Neuron (in vitro differentiated cells): ENCODE data around the gene MRPS12.
A peak's percentile ranks its signal among the peaks of the same experiment; 100 is the strongest.
"Not testable (repeated sequence)": the region's sequence is repeated elsewhere in the genome, so short reads cannot be mapped to it uniquely, and the experiment has no call there.

Source experiments
- H2AFZ ChIP-seq: one replicate; pipeline ENCODE4 v1.6.1; 2013; ENCODE audit warnings: low read depth, mild to moderate bottlenecking, inconsistent platforms, low read length, moderate library complexity
- H3K27me3 ChIP-seq: one replicate; pipeline ENCODE4 v1.6.1; 2013; ENCODE audit warnings: low read length; ENCODE audit not compliant: insufficient read depth
- H3K36me3 ChIP-seq: one replicate; pipeline ENCODE4 v1.6.1; 2013; ENCODE audit warnings: low read length; ENCODE audit not compliant: insufficient read depth
- H3K4me1 ChIP-seq: one replicate; pipeline ENCODE4 v1.6.1; 2013; ENCODE audit warnings: low read length; ENCODE audit not compliant: insufficient read depth
- H3K4me3 ChIP-seq: 2 replicates; pipeline ENCODE4 v1.5.1; 2013; ENCODE audit warnings: mild to moderate bottlenecking, low read length, moderate library complexity
- H3K9me3 ChIP-seq: one replicate; pipeline ENCODE4 v1.6.1; 2013; ENCODE audit warnings: low read length

Gene MRPS12

DNA sequence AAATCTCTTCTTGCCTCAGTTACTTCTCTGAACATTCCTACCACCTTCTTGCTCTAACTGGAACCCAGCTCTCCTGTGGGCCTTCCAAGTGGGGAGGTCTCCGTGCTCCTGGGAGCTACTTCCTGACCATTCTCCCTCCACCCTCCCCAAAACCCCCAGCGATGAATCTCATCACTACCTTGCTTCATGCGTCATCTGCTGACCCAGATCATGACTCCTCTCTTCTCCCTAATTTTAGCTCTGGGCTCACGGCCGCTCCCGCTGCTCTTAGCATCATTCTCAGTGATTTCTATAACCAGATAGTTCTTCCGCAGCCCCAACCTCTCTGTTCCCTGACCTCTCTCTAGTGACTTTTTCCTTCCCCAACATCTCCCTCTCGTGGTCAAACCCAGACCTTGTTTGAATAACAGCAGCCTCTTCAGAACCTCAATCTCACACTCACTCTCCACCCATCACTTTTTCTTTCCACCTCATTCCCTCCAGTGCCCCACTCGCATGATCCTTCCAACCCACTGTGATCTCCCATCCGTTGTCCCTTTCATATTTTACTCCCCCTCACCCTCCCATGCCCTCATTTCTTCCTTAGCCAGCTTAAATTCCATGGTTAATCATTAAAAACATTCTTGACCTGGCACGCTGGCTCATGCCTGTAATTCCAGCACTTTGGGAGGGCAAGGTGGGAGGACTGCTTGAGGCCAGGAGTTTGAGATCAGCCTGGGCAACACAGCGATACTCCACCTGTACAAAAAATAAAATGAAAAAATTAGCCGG, 21.8 kb downstream of the MRPS12 start:
- Histone ChIP-seq H2AFZ (no peak overlapping the region), H3K4me1 (no peaks in the 10 kb centered on the region), H3K36me3 (no peaks in the 10 kb centered on the region), H3K9me3 (no peaks in the 10 kb centered on the region), H3K4me3 (no peak overlapping the region), H3K27me3 (no peaks in the 10 kb centered on the region)

DNA sequence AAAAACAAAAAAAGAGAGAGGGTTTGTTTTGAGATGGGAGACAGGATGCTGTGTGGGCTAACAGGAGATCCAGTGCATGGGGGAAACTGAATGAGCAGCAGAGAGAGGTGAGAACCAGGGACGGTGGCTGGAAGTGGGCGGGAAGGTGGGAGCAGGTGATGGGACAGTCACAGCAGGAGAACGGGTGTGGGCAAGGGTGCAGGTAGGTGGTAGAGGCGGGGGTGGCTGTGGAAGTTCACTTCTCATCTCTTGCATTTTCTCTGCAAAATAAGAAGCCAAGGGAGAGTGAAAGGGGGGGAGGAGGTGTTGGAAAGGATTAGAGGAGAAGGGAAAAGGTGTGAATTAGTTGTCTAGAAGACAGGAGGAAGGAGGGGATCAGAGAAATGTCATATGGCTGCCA, 22.9 kb downstream of the MRPS12 start:
- Histone ChIP-seq H3K9me3 (no peaks in the 10 kb centered on the region), H3K4me3 (no peak overlapping the region), H2AFZ (no peak overlapping the region), H3K4me1 (no peaks in the 10 kb centered on the region), H3K27me3 (no peaks in the 10 kb centered on the region), H3K36me3 (no peaks in the 10 kb centered on the region)

DNA sequence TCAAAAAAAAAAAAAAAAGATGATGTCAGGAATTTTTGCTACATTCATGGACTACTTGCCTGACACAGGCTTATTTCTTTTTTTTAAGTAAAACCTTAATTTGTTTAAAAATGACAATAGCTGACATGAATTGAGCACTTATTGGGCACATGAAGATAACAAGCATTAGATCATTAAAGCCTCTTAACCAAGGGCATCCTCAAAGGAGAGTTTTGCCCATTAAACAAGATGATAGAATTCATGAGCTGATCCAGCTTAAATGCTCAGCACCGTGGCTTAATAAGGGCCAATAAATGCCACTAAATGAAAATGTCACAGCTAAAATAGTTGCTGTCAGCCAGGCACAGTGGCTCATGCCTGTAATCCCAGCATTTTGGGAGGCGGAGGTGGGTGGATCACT, 25.5 kb downstream of the MRPS12 start:
- H3K9me3 ChIP-seq, result no peaks in the 10 kb centered on the region

DNA sequence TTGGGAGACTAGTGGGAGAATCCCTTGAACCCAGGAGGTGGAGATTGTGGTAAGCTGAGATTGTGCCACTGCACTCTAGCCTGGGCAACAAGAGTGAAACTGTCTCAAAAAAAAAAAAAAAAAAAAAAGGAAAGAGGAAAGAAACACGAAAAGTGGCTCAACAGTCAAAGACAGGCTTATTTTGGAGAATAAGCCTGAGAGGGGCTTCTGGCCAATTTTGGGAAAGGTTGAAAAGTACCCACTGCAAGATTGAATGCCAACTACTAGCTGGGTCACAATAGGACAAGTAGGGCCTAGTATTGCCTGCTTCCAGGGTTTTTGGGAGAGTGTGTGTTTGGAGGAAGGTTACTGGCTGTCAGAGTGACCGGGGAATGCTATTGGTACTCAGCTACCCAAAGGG, 27.6 kb downstream of the MRPS12 start:
- H2AFZ ChIP-seq, result no peak overlapping the region
- H3K4me3 ChIP-seq, result no peak overlapping the region
- no peaks in the 10 kb centered on the region for H3K4me1 ChIP-seq
- H3K9me3 ChIP-seq, result no peaks in the 10 kb centered on the region
- H3K36me3 ChIP-seq, result no peaks in the 10 kb centered on the region
- no peaks in the 10 kb centered on the region for H3K27me3 ChIP-seq

More for the DNA sequence above, 25.5 kb downstream of the MRPS12 start:
- Histone ChIP-seq H3K4me1 (no peaks in the 10 kb centered on the region), H3K27me3 (no peaks in the 10 kb centered on the region), H3K4me3 (no peak overlapping the region), H3K36me3 (no peaks in the 10 kb centered on the region), H2AFZ (no peak overlapping the region)

DNA sequence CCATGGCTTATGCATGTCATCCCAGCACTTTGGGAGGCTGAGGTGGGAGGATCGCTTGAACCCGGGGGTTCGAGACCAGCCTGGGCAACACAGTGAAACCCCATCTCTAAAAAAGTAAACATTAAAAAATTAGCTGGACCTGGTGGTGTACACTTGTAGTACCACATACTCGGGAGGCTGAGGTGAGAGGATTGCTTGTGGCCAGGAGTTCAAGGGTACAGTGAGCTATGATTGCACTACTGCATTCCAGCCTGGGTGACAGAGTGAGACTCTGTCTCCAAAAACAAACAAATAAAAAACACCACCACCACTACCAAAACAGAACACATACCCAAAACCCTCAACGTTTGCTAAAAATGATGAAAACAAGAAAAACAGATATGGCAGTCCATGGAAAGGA, 28.9 kb downstream of the MRPS12 start:
- H3K36me3 ChIP-seq, result no peaks in the 10 kb centered on the region
- H3K27me3 ChIP-seq, result no peaks in the 10 kb centered on the region
- H3K4me1 ChIP-seq, result no peaks in the 10 kb centered on the region
- H3K9me3 ChIP-seq, result no peaks in the 10 kb centered on the region
- no peak overlapping the region for H2AFZ ChIP-seq
- no peak overlapping the region for H3K4me3 ChIP-seq

DNA sequence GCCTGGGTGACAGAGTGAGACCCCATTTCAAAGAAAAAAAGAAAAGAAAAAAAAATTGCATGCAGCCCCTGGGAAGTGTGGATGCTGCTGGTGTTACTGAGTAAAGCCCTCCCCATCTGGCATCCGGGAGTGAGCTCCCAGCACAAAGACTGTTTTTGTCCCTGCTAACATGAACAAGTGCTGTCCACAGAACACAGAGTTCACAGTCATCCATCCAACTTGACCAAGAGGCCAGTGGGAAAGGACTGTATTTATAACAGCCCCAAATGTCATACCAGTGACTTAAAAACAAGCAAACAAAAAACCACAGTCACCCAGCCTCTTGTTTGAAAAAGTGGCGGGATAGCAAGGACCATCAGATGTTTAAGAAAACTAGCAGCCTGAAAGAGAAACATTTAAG, 34.0 kb downstream of the MRPS12 start:
- no peak overlapping the region for H2AFZ ChIP-seq
- H3K36me3 ChIP-seq, result no peaks in the 10 kb centered on the region
- H3K4me1 ChIP-seq, result no peaks in the 10 kb centered on the region
- no peak overlapping the region for H3K4me3 ChIP-seq
- H3K27me3 ChIP-seq, result no peaks in the 10 kb centered on the region
- H3K9me3 ChIP-seq, result no peaks in the 10 kb centered on the region

DNA sequence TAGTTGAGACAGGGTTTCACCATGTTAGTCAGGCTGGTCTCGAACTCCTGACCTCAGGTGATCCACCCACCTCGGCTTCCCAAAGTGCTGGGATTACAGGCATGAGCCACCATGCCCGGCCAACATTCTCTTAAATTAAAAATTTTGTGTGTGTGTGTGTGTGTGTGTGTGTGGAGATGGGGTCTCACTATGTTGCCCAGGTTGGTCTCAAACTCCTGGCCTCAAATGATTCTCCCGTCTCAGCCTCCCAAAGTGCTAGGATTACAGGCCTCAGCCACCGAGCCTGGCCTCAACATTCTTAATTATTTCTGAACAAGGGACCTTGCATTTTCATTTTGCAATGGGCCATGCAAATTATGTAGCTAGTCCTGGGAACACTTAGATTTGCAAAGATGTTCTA, 35.4 kb downstream of the MRPS12 start:
- H3K36me3 ChIP-seq, H3K4me1 ChIP-seq, H3K4me3 ChIP-seq, H3K27me3 ChIP-seq, H3K9me3 ChIP-seq, H2AFZ ChIP-seq: not testable (repeated sequence)

DNA sequence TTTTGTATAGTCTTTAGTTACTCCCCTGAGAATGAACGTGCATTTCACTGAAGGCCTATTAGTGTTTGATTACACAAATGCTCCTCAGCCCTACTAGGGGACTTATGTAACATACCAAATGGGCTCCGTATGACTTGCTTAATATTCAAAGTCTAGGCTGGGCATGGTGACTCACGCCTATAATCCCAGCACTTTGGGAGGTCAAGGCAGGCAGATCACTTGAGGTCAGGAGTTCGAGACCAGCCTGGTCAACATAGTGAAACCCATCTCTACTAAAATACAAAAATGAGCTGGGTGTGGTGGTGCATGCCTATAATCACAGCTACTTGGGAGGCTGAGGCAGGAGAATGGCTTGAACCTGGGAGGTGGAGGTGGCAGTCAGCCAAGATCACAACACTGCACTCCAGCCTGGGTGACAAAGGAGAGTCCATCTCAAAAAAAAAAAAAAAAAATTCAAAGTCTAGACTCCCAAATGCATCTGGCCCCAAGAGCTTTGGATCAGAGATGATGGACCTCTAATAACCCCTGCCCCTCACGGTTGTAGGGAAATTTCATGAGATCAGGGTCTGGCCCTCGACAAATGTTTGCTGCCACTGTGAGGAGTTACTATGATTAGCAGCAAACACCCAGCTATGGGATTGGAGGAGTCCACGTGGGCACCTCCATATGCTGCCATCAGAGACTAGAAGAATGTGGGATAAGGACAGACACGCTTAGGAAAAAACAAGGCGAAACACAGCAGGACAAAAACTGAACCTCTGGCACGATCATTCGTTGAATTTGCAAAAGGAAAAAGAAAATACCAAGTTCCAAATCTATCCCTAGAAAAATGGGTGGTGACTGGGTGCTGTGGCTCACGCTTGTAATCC, 40.2 kb downstream of the MRPS12 start:
- Histone ChIP-seq H3K27me3 (peaks cover 13% of the 10 kb centered on the region), H3K9me3 (no peaks in the 10 kb centered on the region), H2AFZ (no peak overlapping the region), H3K4me3 (no peak overlapping the region), H3K36me3 (no peaks in the 10 kb centered on the region), H3K4me1 (no peaks in the 10 kb centered on the region)

DNA sequence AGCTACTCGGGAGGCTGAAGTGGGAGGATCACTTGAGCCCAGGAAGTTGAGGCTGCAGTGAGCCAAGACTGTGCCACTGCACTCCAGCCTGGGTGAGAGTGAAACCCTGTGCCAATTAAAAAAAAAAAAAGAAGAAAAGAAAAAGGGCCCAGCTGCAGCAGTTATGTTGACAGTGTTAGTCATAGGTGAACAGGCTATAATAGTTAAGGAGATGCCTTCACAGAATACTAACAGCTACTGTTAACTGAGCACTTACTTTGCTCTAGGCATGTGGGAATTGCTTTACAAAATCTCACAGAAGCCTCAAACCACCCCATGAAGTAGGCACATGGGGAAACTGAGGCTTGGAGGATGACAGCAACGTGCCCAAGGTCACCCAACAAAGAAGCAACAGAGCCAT, 40.9 kb downstream of the MRPS12 start:
- H3K27me3 ChIP-seq, result peaks cover 20% of the 10 kb centered on the region
- H3K36me3 ChIP-seq, result no peaks in the 10 kb centered on the region
- no peaks in the 10 kb centered on the region for H3K4me1 ChIP-seq
- H3K4me3 ChIP-seq, result no peak overlapping the region
- H3K9me3 ChIP-seq, result peaks cover 4% of the 10 kb centered on the region
- H2AFZ ChIP-seq, result no peak overlapping the region

DNA sequence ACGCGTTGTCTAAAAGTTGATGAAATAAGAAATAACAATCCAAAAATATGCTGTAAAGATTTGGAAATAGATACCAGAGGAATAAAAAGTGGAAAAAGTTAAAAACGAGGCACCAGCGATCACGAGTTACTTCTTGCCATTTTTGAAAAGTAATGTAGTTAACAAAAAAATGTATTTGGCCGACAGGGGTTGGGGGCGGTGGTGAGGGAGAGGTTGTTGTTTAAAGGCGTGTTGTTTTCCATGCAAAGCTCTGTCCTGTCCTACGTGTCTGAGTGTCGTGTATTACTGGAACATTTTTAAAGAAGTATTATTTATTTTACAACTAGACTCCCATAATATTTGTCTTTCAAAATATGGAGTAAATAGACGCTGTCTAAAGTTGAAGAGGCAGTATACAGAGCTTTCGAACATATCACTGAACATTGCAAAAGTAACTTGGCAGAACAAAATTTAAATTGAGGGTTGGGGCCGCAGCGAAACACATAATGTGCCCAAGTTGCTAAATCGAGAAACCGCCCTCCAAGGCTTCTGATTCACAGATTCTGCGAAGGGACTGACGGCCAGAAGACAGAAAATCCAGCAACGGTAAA, 44.0 kb downstream of the MRPS12 start:
- Histone ChIP-seq H2AFZ (no peak overlapping the region), H3K4me1 (no peaks in the 10 kb centered on the region), H3K9me3 (peaks cover 4% of the 10 kb centered on the region), H3K27me3 (peaks cover 25% of the 10 kb centered on the region), H3K4me3 (peak overlapping the region; percentile 38), H3K36me3 (no peaks in the 10 kb centered on the region)

DNA sequence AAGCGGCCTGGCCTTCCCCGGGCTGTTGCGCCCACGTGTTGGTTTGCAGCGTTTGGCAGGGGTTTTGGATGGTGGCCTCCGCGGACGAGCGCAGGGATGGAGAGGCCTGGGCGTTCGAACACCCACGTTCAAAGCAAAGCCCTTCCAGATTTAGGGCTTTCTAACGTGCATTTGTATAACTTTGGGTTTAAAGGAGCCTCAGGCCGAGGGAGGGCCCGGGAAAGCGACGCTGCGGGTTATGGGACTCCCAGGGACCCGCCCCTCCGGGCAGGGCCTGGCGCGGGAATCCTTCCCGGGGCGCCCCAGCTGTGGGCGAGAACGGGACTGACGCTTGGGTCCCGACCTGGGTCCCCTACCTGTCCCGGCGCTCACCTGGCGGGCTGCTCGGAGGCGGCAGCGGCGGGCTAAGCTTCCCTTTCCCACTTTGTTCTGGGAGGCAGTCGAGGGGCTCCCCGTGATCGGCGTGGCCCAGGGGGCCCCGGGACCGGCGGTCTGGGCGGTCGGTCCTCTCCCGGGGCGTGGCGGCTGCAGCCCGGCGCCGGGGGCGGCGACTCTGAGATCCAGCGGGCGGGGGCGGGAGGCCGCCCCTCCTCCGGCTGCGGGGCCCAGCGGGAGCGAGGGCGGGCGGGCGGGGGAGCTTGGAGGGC, 44.6 kb downstream of the MRPS12 start, which contains the start of gene FBXO17:
FBXO17 (minus strand) TSS at position 529 of the 647 bp plus-strand sequence. CDS start 25,423 bp downstream, outside the sequence.
- H3K27me3 ChIP-seq, result peaks cover 25% of the 10 kb centered on the region
- H3K4me1 ChIP-seq, result no peaks in the 10 kb centered on the region
- H3K9me3 ChIP-seq, result peaks cover 4% of the 10 kb centered on the region
- no peak within 1 kb of the TSS for H2AFZ ChIP-seq
- H3K4me3 ChIP-seq, result peak within 1 kb of the TSS; percentile 38
- H3K36me3 ChIP-seq, result no peaks in the 10 kb centered on the region

DNA sequence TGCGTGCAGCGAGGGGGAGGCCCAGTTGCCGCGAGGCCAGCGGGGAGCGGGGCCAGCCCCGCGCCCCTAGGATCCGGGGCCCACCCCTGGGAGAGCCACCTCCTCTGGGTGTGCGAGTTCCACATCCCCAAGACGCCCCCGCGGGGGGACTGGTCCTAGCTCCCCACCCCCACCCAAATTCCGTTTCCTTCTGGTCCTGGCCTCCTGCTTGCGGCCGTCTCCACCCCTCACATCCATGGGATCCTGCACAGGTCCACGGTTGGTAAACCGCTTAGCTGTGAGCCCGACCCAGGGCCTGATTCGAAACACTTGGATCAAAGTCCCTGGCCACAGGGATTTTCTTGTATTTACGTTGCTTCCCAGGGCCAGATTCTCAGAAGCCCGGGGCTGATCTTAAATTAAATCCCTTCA, 45.1 kb downstream of the MRPS12 start:
- Histone ChIP-seq H3K9me3 (peaks cover 9% of the 10 kb centered on the region), H3K36me3 (no peaks in the 10 kb centered on the region), H3K4me1 (no peaks in the 10 kb centered on the region), H3K27me3 (peaks cover 25% of the 10 kb centered on the region), H2AFZ (no peak overlapping the region), H3K4me3 (peak overlapping the region; percentile 34)
